Ectodermal cell (in vitro differentiated cells): ENCODE results near the gene CYTL1. TPM values are rescaled to one million over a fixed set of nuclear protein-coding genes. Genes with fewer than 3 reads are reported as not detected.
"Not testable (repeated sequence)": the region's sequence is repeated elsewhere in the genome, so short reads cannot be mapped to it uniquely, and the experiment has no call there.

Experiments used
- H3K27ac ChIP-seq: 2 replicates; pipeline ENCODE4 v1.7.0; 2013; ENCODE audit warnings: mild to moderate bottlenecking, low read depth, low read length; ENCODE audit not compliant: insufficient read depth, poor library complexity, severe bottlenecking
- H3K27me3 ChIP-seq: 2 replicates; pipeline ENCODE4 v1.7.0; 2013; ENCODE audit warnings: mild to moderate bottlenecking, low read length; ENCODE audit not compliant: insufficient read depth, control insufficient read depth, poor library complexity, severe bottlenecking
- H3K36me3 ChIP-seq: one replicate; pipeline ENCODE4 v1.7.0; 2013; ENCODE audit warnings: low read length; ENCODE audit not compliant: control insufficient read depth, insufficient read depth
- H3K4me1 ChIP-seq: one replicate; pipeline ENCODE4 v1.7.0; 2013; ENCODE audit warnings: low read length; ENCODE audit not compliant: control insufficient read depth, insufficient read depth
- H3K4me3 ChIP-seq: 2 replicates; pipeline ENCODE4 v1.7.0; 2013; ENCODE audit warnings: low read depth, low read length, control low read depth; ENCODE audit not compliant: insufficient read depth
- H3K9me3 ChIP-seq: 2 replicates; pipeline ENCODE4 v1.7.0; 2013; ENCODE audit warnings: mild to moderate bottlenecking, low read length, moderate library complexity; ENCODE audit not compliant: control insufficient read depth
- WGBS, 2 experiments: methylation state at CpG; one replicate each; pipeline ENCODE4 v1.1.7; 2013; ENCODE audit warnings: missing lambda C conversion rate in 2 of 2; 5-methylcytosine and 5-hydroxymethylcytosine counted together
- polyA plus RNA-seq, 4 experiments: library from polyadenylated mRNA; stranded (reverse); fragments of 50-300 nt; gene quantifications; one replicate each; pipeline ENCODE4 v1.2.3, GENCODE V29; 2013

Gene CYTL1
- 0.57 TPM for polyA plus RNA-seq (2013, experiment 1 of 4)
- 0.66 TPM for polyA plus RNA-seq (2013, experiment 2 of 4)
- polyA plus RNA-seq (2013, experiment 3 of 4) = 0.75 TPM
- polyA plus RNA-seq (2013, experiment 4 of 4) = 1.0 TPM

- peaks cover 4% of the 10 kb centered on the region for H3K4me1 ChIP-seq
- 67 to 72% methylated on average over 28 of the region's 28 CpGs for WGBS, 2 experiments
- H3K9me3 ChIP-seq = no peaks in the 10 kb centered on the region
- H3K4me3 ChIP-seq = no peak within 1 kb of the TSS
- H3K36me3 ChIP-seq = no peaks in the 10 kb centered on the region
- no peak within 1 kb of the TSS for H3K27ac ChIP-seq
- no peaks in the 10 kb centered on the region for H3K27me3 ChIP-seq
Observed at GRCh38 chr4:5019274-5019673, at the start of gene CYTL1. Gene CYTL1 (minus strand): TSS chr4:5019458. CDS start chr4:5019445, 13 bp downstream.

- no peaks in the 10 kb centered on the region for H3K36me3 ChIP-seq
- no peaks in the 10 kb centered on the region for H3K9me3 ChIP-seq
- H3K27ac ChIP-seq = no peak overlapping the region
- WGBS, 2 experiments = 91 to 98% methylated on average over 2 to 3 of the region's 3 CpGs
- H3K27me3 ChIP-seq = no peaks in the 10 kb centered on the region
- H3K4me3 ChIP-seq = no peak overlapping the region
- no peaks in the 10 kb centered on the region for H3K4me1 ChIP-seq
Observed at GRCh38 chr4:5067908-5068307, 48.6 kb upstream of the CYTL1 start.

DNA sequence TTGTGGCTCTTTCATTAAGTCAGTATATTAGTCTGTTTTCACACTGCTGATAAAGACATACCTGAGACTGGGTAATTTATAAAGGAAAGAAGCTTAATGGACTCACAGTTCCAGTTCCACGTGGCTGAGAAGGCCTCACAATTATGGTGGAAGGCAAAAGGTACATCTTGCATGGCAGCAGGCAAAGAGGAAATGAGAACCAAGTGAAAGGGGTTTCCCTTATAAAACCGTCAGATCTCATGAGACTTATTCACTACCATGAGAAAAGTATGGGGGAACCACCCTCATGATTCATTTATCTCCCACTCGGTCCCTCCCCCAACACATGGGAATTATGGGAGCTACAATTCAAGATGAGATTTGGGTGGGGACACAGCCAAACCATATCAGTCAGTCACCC lies 47.7 kb upstream of the CYTL1 start:
- not testable (repeated sequence) for H3K4me3 ChIP-seq, H3K27ac ChIP-seq, H3K4me1 ChIP-seq, H3K9me3 ChIP-seq, H3K36me3 ChIP-seq, H3K27me3 ChIP-seq
- 79 to 82% methylated on average over 3 of the region's 3 CpGs for WGBS, 2 experiments

DNA sequence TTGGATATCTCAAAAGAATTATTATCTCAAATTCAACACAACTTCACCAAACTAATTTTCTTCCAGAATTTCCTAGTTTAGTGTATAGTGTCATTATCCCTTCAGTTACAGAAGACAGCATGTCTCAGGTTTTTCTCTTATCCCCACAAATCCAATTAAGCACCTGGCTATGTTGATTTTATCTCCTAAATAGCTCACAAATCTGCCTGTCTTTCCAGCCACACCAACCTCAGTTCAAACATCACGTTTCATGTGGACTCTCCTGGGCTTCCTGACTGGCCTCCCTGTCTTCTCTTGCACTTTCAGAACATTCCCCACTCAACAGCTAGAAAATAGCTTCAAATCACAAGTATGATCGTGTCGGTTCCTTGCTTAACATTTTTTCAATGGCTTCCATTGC lies 46.8 kb upstream of the CYTL1 start:
- no peak overlapping the region for H3K4me3 ChIP-seq
- H3K27ac ChIP-seq = no peak overlapping the region
- H3K9me3 ChIP-seq = no peaks in the 10 kb centered on the region
- H3K4me1 ChIP-seq = no peaks in the 10 kb centered on the region
- no peaks in the 10 kb centered on the region for H3K36me3 ChIP-seq
- H3K27me3 ChIP-seq = no peaks in the 10 kb centered on the region
- 89 to 90% methylated on average over 3 of the region's 3 CpGs for WGBS, 2 experiments

- no peak overlapping the region for H3K27ac ChIP-seq
- peaks cover 32% of the 10 kb centered on the region for H3K27me3 ChIP-seq
- peaks cover 5% of the 10 kb centered on the region for H3K4me1 ChIP-seq
- no peak overlapping the region for H3K4me3 ChIP-seq
- no peaks in the 10 kb centered on the region for H3K36me3 ChIP-seq
- WGBS, 2 experiments = 66 to 68% methylated on average over 5 of the region's 5 CpGs
- no peaks in the 10 kb centered on the region for H3K9me3 ChIP-seq
Observed at GRCh38 chr4:5055411-5055810, 36.2 kb upstream of the CYTL1 start.

- peaks cover 5% of the 10 kb centered on the region for H3K4me1 ChIP-seq
- H3K4me3 ChIP-seq = no peak overlapping the region
- H3K27me3 ChIP-seq = peaks cover 32% of the 10 kb centered on the region
- no peaks in the 10 kb centered on the region for H3K9me3 ChIP-seq
- no peaks in the 10 kb centered on the region for H3K36me3 ChIP-seq
- WGBS, 2 experiments = 84 to 90% methylated on average over 5 of the region's 5 CpGs
- H3K27ac ChIP-seq = no peak overlapping the region
Observed at GRCh38 chr4:5054532-5054931, 35.3 kb upstream of the CYTL1 start.

- Histone ChIP-seq H3K4me3 (no peak overlapping the region), H3K27me3 (peaks cover 32% of the 10 kb centered on the region), H3K9me3 (no peaks in the 10 kb centered on the region), H3K36me3 (no peaks in the 10 kb centered on the region), H3K4me1 (peaks cover 5% of the 10 kb centered on the region), H3K27ac (no peak overlapping the region)
- 61 to 67% methylated on average over 6 of the region's 6 CpGs for WGBS, 2 experiments
Observed at GRCh38 chr4:5052726-5053425, 33.6 kb upstream of the CYTL1 start.

DNA sequence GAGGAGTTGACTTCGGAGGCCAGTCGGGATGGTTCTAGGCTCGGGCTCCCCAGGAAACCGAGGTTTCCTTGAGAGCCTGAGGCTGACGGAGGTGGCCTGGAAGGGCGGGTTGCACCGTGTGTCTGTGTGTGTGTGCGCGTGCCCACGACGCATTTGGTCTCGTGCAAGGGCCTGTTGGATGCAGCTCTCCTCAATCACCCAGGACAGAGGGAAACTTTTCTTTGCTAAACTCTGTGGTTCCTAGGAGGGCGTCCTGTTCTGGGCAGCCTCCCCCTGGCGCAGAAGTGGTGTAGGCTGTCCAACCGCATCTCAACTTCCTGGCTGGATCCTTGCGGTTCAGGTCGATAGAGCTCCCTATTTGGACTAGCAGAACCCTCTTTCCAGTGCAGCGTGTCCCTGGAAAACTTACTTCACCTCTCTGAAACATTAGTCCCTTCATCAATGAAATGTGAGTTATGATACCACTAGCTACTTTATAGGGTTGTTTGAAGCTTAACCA lies 33.0 kb upstream of the CYTL1 start:
- Histone ChIP-seq H3K36me3 (no peaks in the 10 kb centered on the region), H3K4me1 (peaks cover 5% of the 10 kb centered on the region), H3K9me3 (no peaks in the 10 kb centered on the region), H3K4me3 (peak overlapping the region; percentile 56), H3K27ac (no peak overlapping the region), H3K27me3 (peaks cover 32% of the 10 kb centered on the region)
- 21 to 27% methylated on average over 18 of the region's 18 CpGs for WGBS, 2 experiments

GRCh38 chr4:5051278-5052203 lies 32.3 kb upstream of the CYTL1 start, which contains the start of gene STK32B:
Gene STK32B (plus strand): TSS chr4:5051480.
- Histone ChIP-seq H3K4me3 (peak within 1 kb of the TSS; percentile 56), H3K9me3 (no peaks in the 10 kb centered on the region), H3K4me1 (peaks cover 5% of the 10 kb centered on the region), H3K36me3 (no peaks in the 10 kb centered on the region), H3K27me3 (peaks cover 32% of the 10 kb centered on the region), H3K27ac (no peak within 1 kb of the TSS)
- 1% methylated on average over 103 of the region's 103 CpGs for WGBS, 2 experiments
